Stimulated activated CD4-positive, alpha-beta T cell treated with anti-CD3 and anti-CD28 coated beads, Interleukin-15, amount 100 ng/mL, for 48 hours (primary cell): ENCODE results near the gene PTPRJ.
"Not testable (repeated sequence)": the region's sequence is repeated elsewhere in the genome, so short reads cannot be mapped to it uniquely, and the experiment has no call there.

ENCODE experiments used
- DNase-seq, 2 donors: peaks; one replicate each; pipeline ENCODE4 v3.0.0-alpha.2; 2020; ENCODE audit warnings: low read depth in 2 of 2

Gene PTPRJ

GRCh38 chr11:48161951-48162884 is 181.9 kb downstream of the PTPRJ start:
- no peak for DNase-seq

GRCh38 chr11:48162885-48163268 is 182.5 kb downstream of the PTPRJ start:
- DNase-seq: no peak

GRCh38 chr11:48163360-48164100 is 183.2 kb downstream of the PTPRJ start:
- no peak for DNase-seq

GRCh38 chr11:48164836-48165235 is 184.5 kb downstream of the PTPRJ start:
- DNase-seq: no peak

GRCh38 chr11:48165426-48165825 is 185.1 kb downstream of the PTPRJ start:
- DNase-seq: no peak

GRCh38 chr11:48167380-48167779 is 187.0 kb downstream of the PTPRJ start:
- DNase-seq: no peak

GRCh38 chr11:48168815-48169214 is 188.5 kb downstream of the PTPRJ start:
- DNase-seq: no peak

GRCh38 chr11:48169259-48169658 is 188.9 kb downstream of the PTPRJ start:
- DNase-seq: no peak

GRCh38 chr11:48169717-48170116 is 189.4 kb downstream of the PTPRJ start:
- DNase-seq: no peak

GRCh38 chr11:48170241-48171233 is 190.2 kb downstream of the PTPRJ start:
- DNase-seq: no peak

- DNase-seq: peak; percentile 38 to 45
Measured at GRCh38 chr11:48172818-48173609, 192.7 kb downstream of the PTPRJ start.

- no peak for DNase-seq
Measured at GRCh38 chr11:48177661-48178060, 197.3 kb downstream of the PTPRJ start.

GRCh38 chr11:48180627-48181026 is 200.3 kb downstream of the PTPRJ start:
- no peak for DNase-seq

- DNase-seq: no peak
Measured at GRCh38 chr11:48182860-48183526, 202.6 kb downstream of the PTPRJ start.

GRCh38 chr11:48184452-48184851 is 204.1 kb downstream of the PTPRJ start:
- DNase-seq: no peak

GRCh38 chr11:48190906-48191654 is 210.7 kb downstream of the PTPRJ start:
- DNase-seq: not testable (repeated sequence)

GRCh38 chr11:48193876-48194275 is 213.5 kb downstream of the PTPRJ start:
- DNase-seq: no peak

GRCh38 chr11:48207881-48208280 is 227.5 kb downstream of the PTPRJ start:
- DNase-seq: no peak

GRCh38 chr11:48210052-48210451 is 229.7 kb downstream of the PTPRJ start:
- DNase-seq: no peak

- DNase-seq: no peak
Measured at GRCh38 chr11:48216510-48216909, 236.2 kb downstream of the PTPRJ start, which contains the start of gene OR4B1. Gene OR4B1 (plus strand): TSS chr11:48216810. CDS start chr11:48216810, 0 bp downstream.
